HTR-8/SVneo (cell line): ENCODE data around the gene C1QA.

Experiments
- DNase-seq: peaks from one replicate; pipeline ENCODE4 v3.0.0; 2011; ENCODE audit warnings: low spot score, mixed read lengths; ENCODE audit not compliant: insufficient read length
- FAIRE-seq: peaks from 2 replicates; lab custom pipeline; 2011; peaks lifted over from hg19 to GRCh38; lab: Jason Lieb, UNC

Gene C1QA

GRCh38 chr1:22611530-22611947 is 24.9 kb upstream of the C1QA start:
- DNase-seq (peak; percentile 45), FAIRE-seq (no peak)

- DNase-seq (no peak), FAIRE-seq (no peak)
These were observed 23.5 kb upstream of the C1QA start for GRCh38 chr1:22612671-22613571.

GRCh38 chr1:22613572-22613918 is 22.9 kb upstream of the C1QA start:
- FAIRE-seq (no peak), DNase-seq (no peak)

- no peak for DNase-seq
- FAIRE-seq = no peak
These were observed 22.5 kb upstream of the C1QA start for GRCh38 chr1:22613951-22614350.

- DNase-seq = no peak
- FAIRE-seq = no peak
These were observed 20.5 kb upstream of the C1QA start for GRCh38 chr1:22615886-22616285.

- no peak for DNase-seq
- no peak for FAIRE-seq
These were observed 19.9 kb upstream of the C1QA start for GRCh38 chr1:22616571-22616970.

- FAIRE-seq = no peak
- no peak for DNase-seq
These were observed 18.4 kb upstream of the C1QA start for GRCh38 chr1:22618056-22618455.

GRCh38 chr1:22619252-22619651 is 17.2 kb upstream of the C1QA start:
- no peak for DNase-seq
- FAIRE-seq = peak; percentile 65

GRCh38 chr1:22619798-22620197 is 16.6 kb upstream of the C1QA start:
- FAIRE-seq = no peak
- DNase-seq = no peak

GRCh38 chr1:22621761-22622160 is 14.7 kb upstream of the C1QA start:
- no peak for DNase-seq
- no peak for FAIRE-seq

- FAIRE-seq = no peak
- no peak for DNase-seq
These were observed 11.0 kb upstream of the C1QA start for GRCh38 chr1:22625262-22625925.

- no peak for FAIRE-seq
- DNase-seq = no peak
These were observed 9.9 kb upstream of the C1QA start for GRCh38 chr1:22626237-22627157.

- FAIRE-seq = no peak
- DNase-seq = no peak
These were observed 9.1 kb upstream of the C1QA start for GRCh38 chr1:22627331-22627730.

- FAIRE-seq (no peak), DNase-seq (no peak)
These were observed 7.6 kb upstream of the C1QA start for GRCh38 chr1:22628698-22629444.

- DNase-seq (no peak), FAIRE-seq (no peak)
These were observed 6.5 kb upstream of the C1QA start for GRCh38 chr1:22629886-22630285.

- DNase-seq (no peak), FAIRE-seq (no peak)
These were observed 2.5 kb upstream of the C1QA start for GRCh38 chr1:22633697-22634463.

GRCh38 chr1:22635436-22635835 is 992 bp upstream of the C1QA start:
- FAIRE-seq (no peak), DNase-seq (no peak)

- DNase-seq (no peak), FAIRE-seq (no peak)
These were observed 499 bp downstream of the C1QA start for GRCh38 chr1:22636927-22637326.

- no peak for DNase-seq
- FAIRE-seq = no peak
These were observed 1.5 kb downstream of the C1QA start for GRCh38 chr1:22637907-22638445.
